ENCODE measurements around the gene TTBK2. TPM values are rescaled to one million over a fixed set of nuclear protein-coding genes. Genes with fewer than 3 reads are reported as not detected.

Gene TTBK2
- total RNA-seq, 1 experiment from 2014 or later, result 10.6 TPM

- DNase-seq (ENCODE audit: low read depth, low spot score), result peak; percentile 38
- RAD21 ChIA-PET (ENCODE audit: low non-redundant PET in 1 of 2, low total read pairs in 2 of 2, uncharacterized antibody in 2 of 2, unreplicated experiment in 2 of 2), result interaction anchor here (0.7 to 1.0 kb wide), 3 partner anchors 38 to 548 kb away, joined by 3 read pairs; no protein-coding TSS in a partner anchor
- peaks cover 18 to 20% of the 10 kb centered on the region in 2 experiments for H3K36me3 ChIP-seq (ENCODE audit: control insufficient read depth in 1 of 2, insufficient read depth in 2 of 2, low read length in 2 of 2)
- POLR2A ChIA-PET, result no interaction called here
- CTCF ChIA-PET, result interaction anchor here (0.8 to 4.1 kb wide), 6 partner anchors 14 to 549 kb away, joined by 4 to 38 read pairs (median 10); no protein-coding TSS in a partner anchor
- H3K4me2 ChIP-seq (ENCODE audit: low read length), result peak within 1 kb of the TSS; percentile 90
- no peaks in the 10 kb centered on the region for H3K9me3 ChIP-seq (ENCODE audit: control insufficient read depth in 1 of 2, insufficient read depth in 1 of 2, low read depth in 1 of 2, low read length in 2 of 2)
- peak within 1 kb of the TSS; percentile 69 to 85 for H3K4me3 ChIP-seq (replicated peaks in 1 of 2; ENCODE audit: low read depth in 1 of 2, low read length in 2 of 2)
- H2AFZ ChIP-seq (ENCODE audit: low read depth, low read length, poor library complexity, severe bottlenecking), result peak within 1 kb of the TSS; percentile 94
- intact Hi-C loops (cut with micrococcal nuclease), result loop anchor here (10.0 kb wide), 1 partner anchor 548 kb away; no protein-coding TSS in a partner anchor
- peak within 1 kb of the TSS; percentile 75 for H3K9ac ChIP-seq (ENCODE audit: low read length)
- no peaks in the 10 kb centered on the region for H3K27me3 ChIP-seq (ENCODE audit: insufficient read depth, low read length)
- H3K9me2 ChIP-seq (ENCODE audit: insufficient read depth), result no peaks in the 10 kb centered on the region
- peaks cover 7% of the 10 kb centered on the region; the same call in 1 of the 2 replicates for H3K79me2 ChIP-seq (ENCODE audit: insufficient read depth, low read length)
- H4K20me1 ChIP-seq (ENCODE audit: insufficient read depth), result no peaks in the 10 kb centered on the region
- ATAC-seq, result peak; percentile 93
- BruUV-seq (replicated peaks), result no TSS peak
- peaks cover 12 to 16% of the 10 kb centered on the region in 2 experiments; a peak in 3 of 4 replicates for H3K4me1 ChIP-seq (ENCODE audit: control insufficient read depth in 1 of 2, insufficient read depth in 2 of 2, low read length in 2 of 2)
- peak within 1 kb of the TSS; percentile 88 for H3K27ac ChIP-seq (ENCODE audit: low read depth, low read length)
- TF ChIP-seq POLR2A (IDR thresholded peaks at IDR 0.05; ENCODE audit: borderline replicate concordance, extremely low read depth, insufficient read depth, insufficient read length) (peak; percentile 69), EZH2phosphoT487 (IDR thresholded peaks at IDR 0.05; ENCODE audit: borderline replicate concordance) (no peak), MAX (IDR thresholded peaks at IDR 0.05) (no peak), EGR1 (IDR thresholded peaks at IDR 0.05; ENCODE audit: low read depth) (no peak), ZBTB33 (IDR thresholded peaks at IDR 0.05; ENCODE audit: extremely low read depth, insufficient replicate concordance, low read length) (no peak), TCF7L2 (IDR thresholded peaks at IDR 0.05; ENCODE audit: borderline replicate concordance, extremely low read depth, insufficient read depth, insufficient read length) (no peak), CTCF (IDR thresholded peaks at IDR 0.05 in 2 of 3, conservative IDR thresholded peaks at IDR 0.05 in 1 of 3; ENCODE audit: borderline replicate concordance in 1 of 3, insufficient read depth in 1 of 3, low read depth in 2 of 3, low read length in 2 of 3) (no peak), POLR2AphosphoS5 (IDR thresholded peaks at IDR 0.05; ENCODE audit: low read depth, low read length) (peak; percentile 89), SRF (IDR thresholded peaks at IDR 0.05; ENCODE audit: low read depth) (no peak), RAD21 (IDR thresholded peaks at IDR 0.05; ENCODE audit: low read depth) (no peak), FOSL1 (IDR thresholded peaks at IDR 0.05; ENCODE audit: low read depth) (no peak), YY1 (IDR thresholded peaks at IDR 0.05; ENCODE audit: extremely low read depth, insufficient replicate concordance, low read depth, low read length) (peak; percentile 86), ZNF274 (IDR thresholded peaks at IDR 0.05; ENCODE audit: low read depth, low read length) (no peak), ZFX (IDR thresholded peaks at IDR 0.05) (peak; percentile 75), REST (IDR thresholded peaks at IDR 0.05; ENCODE audit: low read depth) (no peak), ATF3 (IDR thresholded peaks at IDR 0.05) (no peak), EZH2 (IDR thresholded peaks at IDR 0.05) (no peak), ELF1 (IDR thresholded peaks at IDR 0.05; ENCODE audit: borderline replicate concordance, low read depth) (no peak)
Measured at GRCh38 chr15:42736793-42737528, 183.6 kb downstream of the TTBK2 start, which contains the start of gene CDAN1. CDAN1 (minus strand) TSS chr15:42737128; CDS start chr15:42737102, 26 bp downstream.
